Islet of Langerhans (tissue), 1 donor: Measurements from ENCODE around the gene TLNRD1.

Experiments
- FAIRE-seq: peaks from one replicate; lab custom pipeline; 2011; peaks lifted over from hg19 to GRCh38; lab: Jason Lieb, UNC

The TLNRD1 gene

GRCh38 chr15:81029414-81030300 lies 28.9 kb downstream of the TLNRD1 start:
- no peak for FAIRE-seq

GRCh38 chr15:81030301-81030750 lies 29.6 kb downstream of the TLNRD1 start:
- no peak for FAIRE-seq

- no peak for FAIRE-seq
Observed at GRCh38 chr15:81031203-81031602, 30.5 kb downstream of the TLNRD1 start.

GRCh38 chr15:81032355-81032754 lies 31.6 kb downstream of the TLNRD1 start:
- FAIRE-seq, result no peak

GRCh38 chr15:81032818-81033217 lies 32.1 kb downstream of the TLNRD1 start:
- FAIRE-seq, result no peak

GRCh38 chr15:81033508-81033907 lies 32.8 kb downstream of the TLNRD1 start:
- FAIRE-seq, result no peak

GRCh38 chr15:81037952-81038743 lies 37.4 kb downstream of the TLNRD1 start:
- no peak for FAIRE-seq

GRCh38 chr15:81038975-81039607 lies 38.4 kb downstream of the TLNRD1 start:
- no peak for FAIRE-seq

- FAIRE-seq, result no peak
Observed at GRCh38 chr15:81040757-81041156, 40.0 kb downstream of the TLNRD1 start.

- no peak for FAIRE-seq
Observed at GRCh38 chr15:81043281-81043934, 42.7 kb downstream of the TLNRD1 start.

- no peak for FAIRE-seq
Observed at GRCh38 chr15:81043935-81044575, 43.3 kb downstream of the TLNRD1 start.

GRCh38 chr15:81046290-81046689 lies 45.6 kb downstream of the TLNRD1 start:
- FAIRE-seq, result no peak

GRCh38 chr15:81047928-81048327 lies 47.2 kb downstream of the TLNRD1 start:
- no peak for FAIRE-seq

GRCh38 chr15:81049835-81050234 lies 49.1 kb downstream of the TLNRD1 start:
- FAIRE-seq, result no peak

GRCh38 chr15:81050259-81050658 lies 49.5 kb downstream of the TLNRD1 start:
- no peak for FAIRE-seq

GRCh38 chr15:81050805-81051204 lies 50.1 kb downstream of the TLNRD1 start:
- no peak for FAIRE-seq

- no peak for FAIRE-seq
Observed at GRCh38 chr15:81052046-81052445, 51.3 kb downstream of the TLNRD1 start.

- FAIRE-seq, result no peak
Observed at GRCh38 chr15:81053621-81054020, 52.9 kb downstream of the TLNRD1 start.

- no peak for FAIRE-seq
Observed at GRCh38 chr15:81054236-81054635, 53.5 kb downstream of the TLNRD1 start.
